ENCODE data around the gene PARN. TPM values are rescaled to one million over a fixed set of nuclear protein-coding genes. Genes with fewer than 3 reads are reported as not detected.

PARN gene
- total RNA-seq, 2 experiments from 2014 or later: 43.0 to 45.6 TPM

DNA sequence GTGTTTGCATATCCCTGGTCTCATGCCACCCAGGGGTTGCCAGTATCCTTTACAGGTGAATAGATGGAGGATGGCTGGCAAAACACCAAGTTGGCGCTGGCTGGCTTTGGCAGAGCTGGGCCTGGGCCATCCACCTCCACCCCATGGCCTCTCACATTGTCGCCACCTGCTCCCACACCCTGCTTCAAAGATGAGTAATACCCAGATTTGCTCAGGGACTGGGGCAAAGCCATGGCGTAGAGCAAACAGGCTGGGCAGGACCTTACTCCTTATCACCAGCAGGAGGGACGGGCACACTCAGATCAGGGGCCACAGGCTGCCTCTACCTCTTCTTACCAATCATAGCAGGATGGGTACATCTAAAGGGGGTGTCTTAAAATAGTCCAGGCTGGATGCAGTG is 39.7 kb upstream of the PARN start:
- Mint-ChIP-seq H3K4me1 (ENCODE audit: low read depth) (peaks cover 4% of the 10 kb centered on the region), H3K36me3 (ENCODE audit: low read depth) (peaks cover 38% of the 10 kb centered on the region), H3K4me3 (no peak overlapping the region), H3K27me3 (no peaks in the 10 kb centered on the region), H3K27ac (no peak overlapping the region), H3K9me3 (no peaks in the 10 kb centered on the region)
- TF ChIP-seq, protein P1, sequence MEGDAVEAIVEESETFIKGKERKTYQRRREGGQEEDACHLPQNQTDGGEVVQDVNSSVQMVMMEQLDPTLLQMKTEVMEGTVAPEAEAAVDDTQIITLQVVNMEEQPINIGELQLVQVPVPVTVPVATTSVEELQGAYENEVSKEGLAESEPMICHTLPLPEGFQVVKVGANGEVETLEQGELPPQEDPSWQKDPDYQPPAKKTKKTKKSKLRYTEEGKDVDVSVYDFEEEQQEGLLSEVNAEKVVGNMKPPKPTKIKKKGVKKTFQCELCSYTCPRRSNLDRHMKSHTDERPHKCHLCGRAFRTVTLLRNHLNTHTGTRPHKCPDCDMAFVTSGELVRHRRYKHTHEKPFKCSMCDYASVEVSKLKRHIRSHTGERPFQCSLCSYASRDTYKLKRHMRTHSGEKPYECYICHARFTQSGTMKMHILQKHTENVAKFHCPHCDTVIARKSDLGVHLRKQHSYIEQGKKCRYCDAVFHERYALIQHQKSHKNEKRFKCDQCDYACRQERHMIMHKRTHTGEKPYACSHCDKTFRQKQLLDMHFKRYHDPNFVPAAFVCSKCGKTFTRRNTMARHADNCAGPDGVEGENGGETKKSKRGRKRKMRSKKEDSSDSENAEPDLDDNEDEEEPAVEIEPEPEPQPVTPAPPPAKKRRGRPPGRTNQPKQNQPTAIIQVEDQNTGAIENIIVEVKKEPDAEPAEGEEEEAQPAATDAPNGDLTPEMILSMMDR (IDR thresholded peaks at IDR 0.05): no peak
- no peak for DNase-seq
- ChIA-PET CTCF (no interaction called here), POLR2A (interaction anchor here (1.0 kb wide), 1 partner anchor 30 kb away, joined by 3 read pairs; no protein-coding TSS in a partner anchor)
- intact Hi-C loops (cut with micrococcal nuclease): no loop called here
- no peak for ATAC-seq

DNA sequence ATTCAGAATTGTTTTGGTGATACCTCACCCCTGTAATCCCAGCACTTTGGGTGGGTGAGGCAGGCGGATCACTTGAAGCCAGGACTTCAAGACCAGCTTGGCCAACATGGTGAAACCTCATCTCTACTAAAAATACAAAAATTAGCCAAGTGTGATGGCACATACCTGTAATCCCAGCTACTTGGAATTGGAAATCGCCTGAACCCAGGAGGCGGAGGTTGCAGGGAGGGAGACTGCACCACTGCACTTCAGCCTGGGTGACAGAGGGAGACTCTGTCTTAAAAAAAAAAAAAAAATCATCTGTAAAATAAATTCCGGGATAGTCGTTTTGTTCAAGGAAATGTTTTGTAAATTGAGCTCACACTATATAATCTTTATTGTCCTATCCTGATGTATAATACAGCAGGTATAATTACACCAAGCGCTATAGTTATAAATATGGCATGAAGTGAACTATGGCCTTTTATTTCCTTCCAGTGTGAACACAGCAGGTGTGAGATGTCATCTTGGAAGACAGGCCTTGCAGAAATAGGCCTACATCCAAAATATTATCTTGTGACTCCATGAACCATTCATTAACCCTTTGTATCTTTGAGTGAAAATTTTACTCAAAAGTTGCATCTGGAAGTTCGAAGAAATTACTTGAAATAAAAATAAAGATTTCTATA is 38.6 kb upstream of the PARN start:
- Mint-ChIP-seq H3K36me3 (ENCODE audit: low read depth) (peaks cover 46% of the 10 kb centered on the region), H3K4me3 (no peak overlapping the region), H3K9me3 (no peaks in the 10 kb centered on the region), H3K27ac (no peak overlapping the region), H3K27me3 (no peaks in the 10 kb centered on the region), H3K4me1 (ENCODE audit: low read depth) (peaks cover 4% of the 10 kb centered on the region)
- intact Hi-C loops (cut with micrococcal nuclease): no loop called here
- TF ChIP-seq, protein P1 (IDR thresholded peaks at IDR 0.05): no peak
- no peak for ATAC-seq
- ChIA-PET POLR2A (no interaction called here), CTCF (no interaction called here)
- DNase-seq: no peak

DNA sequence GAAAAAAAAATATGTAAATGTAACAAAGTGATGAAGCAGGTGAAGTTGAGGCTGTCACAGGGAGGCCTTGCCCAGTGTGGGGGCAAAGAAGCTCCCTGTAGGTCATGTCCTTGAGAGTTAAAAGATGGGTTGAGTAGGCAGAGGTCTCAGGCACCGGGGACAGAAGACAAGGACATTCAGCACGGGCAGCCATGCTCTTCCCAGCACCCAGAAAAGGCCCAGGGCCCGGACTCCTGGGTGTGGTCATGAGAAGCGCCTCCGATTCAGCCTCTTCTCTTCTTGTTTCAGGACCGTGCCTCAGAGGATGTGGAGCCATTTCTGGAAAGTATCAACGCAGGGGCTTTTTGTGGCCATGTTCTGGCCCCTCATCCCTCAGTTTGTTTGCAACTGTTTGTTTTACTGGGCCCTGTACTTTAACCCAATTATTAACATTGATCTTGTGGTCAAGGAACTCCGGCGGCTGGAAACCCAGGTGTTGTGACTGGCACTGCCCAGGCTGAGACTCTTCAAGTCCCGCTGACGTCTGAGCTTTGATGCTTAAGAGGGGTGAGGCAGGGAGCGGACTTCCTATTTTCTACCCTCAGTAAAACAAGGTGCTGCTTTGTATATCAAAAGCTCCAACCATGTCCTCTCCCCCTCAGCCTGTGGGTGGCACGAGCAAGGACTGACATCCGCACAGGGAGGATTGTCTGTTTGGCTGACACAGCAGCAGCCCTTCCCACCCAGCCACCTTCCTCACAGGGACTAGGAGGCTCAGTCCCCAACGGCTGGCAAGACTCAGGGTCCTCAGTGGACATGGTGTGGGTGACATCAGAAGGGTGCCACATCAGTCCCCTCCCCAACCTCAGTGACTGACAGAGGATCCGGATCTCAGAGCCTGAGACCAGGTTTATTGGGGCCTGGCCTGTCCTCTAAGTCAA is 37.5 kb upstream of the PARN start:
- no peaks in the 10 kb centered on the region for H3K27me3 Mint-ChIP-seq
- ChIA-PET POLR2A (no interaction called here), CTCF (no interaction called here)
- DNase-seq (no peak), ATAC-seq (no peak)
- H3K4me3 Mint-ChIP-seq: no peak overlapping the region
- TF ChIP-seq, protein P1 (IDR thresholded peaks at IDR 0.05): no peak
- H3K4me1 Mint-ChIP-seq (ENCODE audit: low read depth): peaks cover 3% of the 10 kb centered on the region
- intact Hi-C loops (cut with micrococcal nuclease): no loop called here
- no peaks in the 10 kb centered on the region for H3K9me3 Mint-ChIP-seq
- peaks cover 49% of the 10 kb centered on the region for H3K36me3 Mint-ChIP-seq (ENCODE audit: low read depth)
- H3K27ac Mint-ChIP-seq: peak overlapping the region; percentile 30

DNA sequence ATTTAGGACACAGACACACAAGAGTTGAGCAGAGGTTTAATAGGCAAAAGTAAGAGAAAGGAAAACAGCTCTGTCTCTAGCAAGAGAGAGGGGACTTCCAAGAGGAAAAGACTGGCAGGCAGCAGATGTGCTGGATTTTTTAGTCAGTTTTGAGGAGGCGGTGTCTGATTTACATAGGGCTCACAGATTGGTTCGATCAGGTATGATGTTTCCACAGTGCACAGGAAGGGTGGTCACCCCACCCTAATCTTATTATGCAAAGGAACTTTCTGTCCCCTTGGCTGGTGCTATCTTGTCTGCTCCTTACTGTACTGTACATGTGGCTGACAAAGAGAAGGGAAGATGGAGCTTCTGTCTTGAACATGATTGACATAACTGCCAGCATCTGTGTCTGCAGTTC is 28.0 kb upstream of the PARN start:
- TF ChIP-seq, protein P1 (IDR thresholded peaks at IDR 0.05): no peak
- Mint-ChIP-seq H3K36me3 (ENCODE audit: low read depth) (peaks cover 38% of the 10 kb centered on the region), H3K9me3 (no peaks in the 10 kb centered on the region), H3K27me3 (no peaks in the 10 kb centered on the region), H3K4me1 (ENCODE audit: low read depth) (peaks cover 6% of the 10 kb centered on the region), H3K27ac (peak overlapping the region; percentile 85), H3K4me3 (no peak overlapping the region)
- CTCF ChIA-PET: no interaction called here
- ATAC-seq (peak; percentile 91), DNase-seq (peak; percentile 33)
- POLR2A ChIA-PET: interaction anchor here (1.4 kb wide), 1 partner anchor 15 kb away, joined by 4 read pairs; no protein-coding TSS in a partner anchor
- intact Hi-C loops (cut with micrococcal nuclease): no loop called here

DNA sequence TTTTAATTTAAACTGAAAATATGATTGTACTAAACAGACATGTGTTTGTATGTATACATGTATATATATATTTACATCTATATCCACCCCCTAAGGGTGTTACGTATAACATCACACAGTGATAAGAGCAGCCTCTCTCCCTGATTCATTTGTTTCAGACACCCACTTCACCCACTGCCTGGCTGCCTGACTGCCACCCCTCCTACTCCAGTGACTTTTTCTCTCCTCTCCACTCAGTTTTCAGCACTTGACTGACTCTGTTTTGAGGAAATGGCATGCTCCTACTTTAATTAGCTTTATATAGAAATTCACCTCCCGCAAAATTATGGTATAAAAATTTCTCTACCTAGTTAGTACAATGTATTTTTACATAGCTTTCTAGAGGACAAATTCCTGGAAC is 22.7 kb upstream of the PARN start:
- TF ChIP-seq, protein P1 (IDR thresholded peaks at IDR 0.05): no peak
- H3K36me3 Mint-ChIP-seq (ENCODE audit: low read depth): peaks cover 47% of the 10 kb centered on the region
- H3K4me1 Mint-ChIP-seq (ENCODE audit: low read depth): peaks cover 11% of the 10 kb centered on the region
- H3K9me3 Mint-ChIP-seq: no peaks in the 10 kb centered on the region
- no peak for ATAC-seq
- no peak overlapping the region for H3K4me3 Mint-ChIP-seq
- ChIA-PET CTCF (no interaction called here), POLR2A (no interaction called here)
- H3K27me3 Mint-ChIP-seq: no peaks in the 10 kb centered on the region
- DNase-seq: no peak
- H3K27ac Mint-ChIP-seq: peak overlapping the region; percentile 77
- intact Hi-C loops (cut with micrococcal nuclease): no loop called here
